Endometrial microvascular endothelial cells (primary cell): Measurements from ENCODE around the gene ADAMTSL3. TPM values are rescaled to one million over a fixed set of nuclear protein-coding genes. Genes with fewer than 3 reads are reported as not detected.
"Not testable (repeated sequence)": the region's sequence is repeated elsewhere in the genome, so short reads cannot be mapped to it uniquely, and the experiment has no call there.

Experiments used
- in situ Hi-C: cut with HindIII; loops from 2 replicates; pipeline ENCODE4 v1.10.0; 2017; ENCODE audit warnings: low sequenced_read_pairs, low pct_unique_long_range_greater_than_20kb; ENCODE audit errors: inconsistent ontology term
- total RNA-seq: library from RNA; depleted of rRNA; stranded (reverse); fragments of >200 nt; gene quantifications from one replicate; pipeline ENCODE4 v1.2.3, GENCODE V29; 2015; ENCODE audit errors: inconsistent ontology term

The ADAMTSL3 gene
- total RNA-seq, 1 donor from 2014 or later: not detected

- in situ Hi-C loops: no loop called here
These were observed 78.8 kb downstream of the ADAMTSL3 start for GRCh38 chr15:83732770-83733169.

- in situ Hi-C loops: no loop called here
These were observed 79.3 kb downstream of the ADAMTSL3 start for GRCh38 chr15:83733206-83733605.

- in situ Hi-C loops: no loop called here
These were observed 79.8 kb downstream of the ADAMTSL3 start for GRCh38 chr15:83733691-83734090.

- in situ Hi-C loops: no loop called here
These were observed 80.6 kb downstream of the ADAMTSL3 start for GRCh38 chr15:83734487-83734886.

GRCh38 chr15:83739629-83740028, 85.7 kb downstream of the ADAMTSL3 start:
- in situ Hi-C loops: no loop called here

- in situ Hi-C loops: no loop called here
These were observed 91.8 kb downstream of the ADAMTSL3 start for GRCh38 chr15:83745771-83746170.

GRCh38 chr15:83746231-83746630, 92.3 kb downstream of the ADAMTSL3 start:
- in situ Hi-C loops: no loop called here

GRCh38 chr15:83747050-83747717, 93.3 kb downstream of the ADAMTSL3 start:
- in situ Hi-C loops: no loop called here

- in situ Hi-C loops: no loop called here
These were observed 93.8 kb downstream of the ADAMTSL3 start for GRCh38 chr15:83747718-83748110.

- in situ Hi-C loops: no loop called here
These were observed 100.1 kb downstream of the ADAMTSL3 start for GRCh38 chr15:83753872-83754493.

- in situ Hi-C loops: not testable (repeated sequence)
These were observed 103.4 kb downstream of the ADAMTSL3 start for GRCh38 chr15:83757291-83757690.

GRCh38 chr15:83762367-83762766, 108.4 kb downstream of the ADAMTSL3 start:
- in situ Hi-C loops: no loop called here

- in situ Hi-C loops: no loop called here
These were observed 110.4 kb downstream of the ADAMTSL3 start for GRCh38 chr15:83764201-83764838.

- in situ Hi-C loops: no loop called here
These were observed 112.4 kb downstream of the ADAMTSL3 start for GRCh38 chr15:83766339-83766738.

GRCh38 chr15:83767741-83768140, 113.8 kb downstream of the ADAMTSL3 start:
- in situ Hi-C loops: no loop called here

- in situ Hi-C loops: no loop called here
These were observed 115.6 kb downstream of the ADAMTSL3 start for GRCh38 chr15:83769411-83769999.

GRCh38 chr15:83775738-83776137, 121.8 kb downstream of the ADAMTSL3 start:
- in situ Hi-C loops: no loop called here

GRCh38 chr15:83776986-83777385, 123.1 kb downstream of the ADAMTSL3 start:
- in situ Hi-C loops: no loop called here

- in situ Hi-C loops: no loop called here
These were observed 129.3 kb downstream of the ADAMTSL3 start for GRCh38 chr15:83783227-83783626.

GRCh38 chr15:83784975-83785374, 131.1 kb downstream of the ADAMTSL3 start:
- in situ Hi-C loops: no loop called here
